ENCODE measurements around the gene GRP.

DNA sequence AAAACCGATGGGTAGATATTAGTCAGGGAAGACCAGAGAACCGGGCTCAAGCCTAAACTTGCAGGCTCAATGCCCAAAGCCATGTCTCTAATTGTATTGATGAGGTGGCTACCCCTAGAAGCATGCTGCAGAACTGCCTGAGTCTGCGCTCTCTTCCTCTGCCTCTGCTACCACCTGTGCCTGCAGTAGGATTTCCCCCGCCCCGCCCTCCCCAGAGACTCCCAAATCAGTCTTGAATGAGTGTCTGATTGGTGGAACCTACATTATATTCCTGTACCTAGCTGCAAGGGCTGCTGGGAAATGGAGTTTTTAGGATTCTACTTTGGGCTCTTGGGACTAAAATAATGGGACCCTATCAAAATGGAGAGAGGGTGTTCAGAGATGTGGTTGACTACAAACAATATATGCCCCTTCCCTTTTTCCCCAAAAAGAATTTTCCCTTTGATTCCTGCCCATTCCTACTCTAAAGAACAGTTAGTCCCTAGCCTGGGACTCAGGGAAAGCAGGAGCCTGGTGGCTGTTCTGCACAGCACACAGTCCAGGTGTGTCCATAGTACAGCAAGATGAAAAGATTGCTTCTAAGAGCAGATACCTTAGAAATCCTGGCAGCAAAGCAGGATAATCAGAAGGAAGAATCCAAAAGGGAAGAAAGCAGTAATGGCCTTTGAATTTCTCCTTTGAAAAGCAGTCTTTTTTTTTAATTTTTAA, 12.5 kb downstream of the GRP start:
- TF ChIP-seq, protein P1, sequence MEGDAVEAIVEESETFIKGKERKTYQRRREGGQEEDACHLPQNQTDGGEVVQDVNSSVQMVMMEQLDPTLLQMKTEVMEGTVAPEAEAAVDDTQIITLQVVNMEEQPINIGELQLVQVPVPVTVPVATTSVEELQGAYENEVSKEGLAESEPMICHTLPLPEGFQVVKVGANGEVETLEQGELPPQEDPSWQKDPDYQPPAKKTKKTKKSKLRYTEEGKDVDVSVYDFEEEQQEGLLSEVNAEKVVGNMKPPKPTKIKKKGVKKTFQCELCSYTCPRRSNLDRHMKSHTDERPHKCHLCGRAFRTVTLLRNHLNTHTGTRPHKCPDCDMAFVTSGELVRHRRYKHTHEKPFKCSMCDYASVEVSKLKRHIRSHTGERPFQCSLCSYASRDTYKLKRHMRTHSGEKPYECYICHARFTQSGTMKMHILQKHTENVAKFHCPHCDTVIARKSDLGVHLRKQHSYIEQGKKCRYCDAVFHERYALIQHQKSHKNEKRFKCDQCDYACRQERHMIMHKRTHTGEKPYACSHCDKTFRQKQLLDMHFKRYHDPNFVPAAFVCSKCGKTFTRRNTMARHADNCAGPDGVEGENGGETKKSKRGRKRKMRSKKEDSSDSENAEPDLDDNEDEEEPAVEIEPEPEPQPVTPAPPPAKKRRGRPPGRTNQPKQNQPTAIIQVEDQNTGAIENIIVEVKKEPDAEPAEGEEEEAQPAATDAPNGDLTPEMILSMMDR (IDR thresholded peaks at IDR 0.05; ENCODE audit: insufficient read depth, low read length, poor library complexity, severe bottlenecking): no peak
- TF ChIP-seq EZH2phosphoT487 (conservative IDR thresholded peaks at IDR 0.05; ENCODE audit: low read length): no peak
